HUES64 (cell line): Measurements from ENCODE around the gene KIF5B.
"Not testable (repeated sequence)": the region's sequence is repeated elsewhere in the genome, so short reads cannot be mapped to it uniquely, and the experiment has no call there.

ENCODE experiments used
- H3K27ac ChIP-seq: 2 replicates; pipeline ENCODE4 v1.7.0; 2013; ENCODE audit warnings: low read depth, low read length, inconsistent platforms
- H3K27me3 ChIP-seq: 2 replicates; pipeline ENCODE4 v1.6.1; 2013; ENCODE audit warnings: mild to moderate bottlenecking, low read length; ENCODE audit not compliant: insufficient read depth
- H3K36me3 ChIP-seq: 2 replicates; pipeline ENCODE4 v1.6.1; 2013; ENCODE audit warnings: mild to moderate bottlenecking, low read length; ENCODE audit not compliant: insufficient read depth
- H3K4me1 ChIP-seq: 2 replicates; pipeline ENCODE4 v1.6.1; 2013; ENCODE audit warnings: mild to moderate bottlenecking, low read length, moderate library complexity; ENCODE audit not compliant: insufficient read depth
- H3K4me3 ChIP-seq: 2 replicates; pipeline ENCODE4 v1.5.1; 2013; ENCODE audit warnings: mild to moderate bottlenecking, low read length, moderate library complexity
- H3K9ac ChIP-seq: 2 replicates; pipeline ENCODE4 v1.6.1; 2013; ENCODE audit warnings: mild to moderate bottlenecking, low read depth, low read length
- H3K9me3 ChIP-seq: 2 replicates; pipeline ENCODE4 v1.6.1; 2013; ENCODE audit warnings: low read depth, low read length; ENCODE audit not compliant: insufficient read depth
- WGBS: fragments of 150-250, 120-280 bp; methylation state at CpG from one replicate; pipeline ENCODE4 v1.1.7; 2013; ENCODE audit warnings: missing lambda C conversion rate; 5-methylcytosine and 5-hydroxymethylcytosine counted together

The KIF5B gene

DNA sequence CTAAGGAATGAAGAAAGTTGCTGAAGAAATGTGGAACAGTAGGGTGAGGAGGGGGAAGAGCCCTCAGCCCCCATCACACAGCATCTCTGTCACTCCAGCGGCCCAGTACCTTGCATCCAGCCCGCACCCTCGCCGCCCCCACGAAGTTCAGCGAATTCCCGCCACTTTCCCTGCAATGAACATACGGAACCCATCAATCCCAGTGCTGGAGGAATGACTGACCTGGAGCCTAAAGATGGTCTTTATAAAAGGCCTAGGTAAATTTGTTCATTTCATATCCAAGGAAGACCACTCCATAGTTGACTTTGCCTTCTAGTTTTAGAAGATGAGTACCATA, 779 bp upstream of the KIF5B start:
- 85% methylated on average over 8 of the region's 8 CpGs for WGBS
- H3K9ac ChIP-seq, result no peak overlapping the region
- no peaks in the 10 kb centered on the region for H3K9me3 ChIP-seq
- H3K4me3 ChIP-seq, result peak overlapping the region; percentile 85
- no peaks in the 10 kb centered on the region for H3K36me3 ChIP-seq
- peaks cover 22% of the 10 kb centered on the region for H3K4me1 ChIP-seq
- H3K27me3 ChIP-seq, result no peaks in the 10 kb centered on the region
- H3K27ac ChIP-seq, result no peak overlapping the region

DNA sequence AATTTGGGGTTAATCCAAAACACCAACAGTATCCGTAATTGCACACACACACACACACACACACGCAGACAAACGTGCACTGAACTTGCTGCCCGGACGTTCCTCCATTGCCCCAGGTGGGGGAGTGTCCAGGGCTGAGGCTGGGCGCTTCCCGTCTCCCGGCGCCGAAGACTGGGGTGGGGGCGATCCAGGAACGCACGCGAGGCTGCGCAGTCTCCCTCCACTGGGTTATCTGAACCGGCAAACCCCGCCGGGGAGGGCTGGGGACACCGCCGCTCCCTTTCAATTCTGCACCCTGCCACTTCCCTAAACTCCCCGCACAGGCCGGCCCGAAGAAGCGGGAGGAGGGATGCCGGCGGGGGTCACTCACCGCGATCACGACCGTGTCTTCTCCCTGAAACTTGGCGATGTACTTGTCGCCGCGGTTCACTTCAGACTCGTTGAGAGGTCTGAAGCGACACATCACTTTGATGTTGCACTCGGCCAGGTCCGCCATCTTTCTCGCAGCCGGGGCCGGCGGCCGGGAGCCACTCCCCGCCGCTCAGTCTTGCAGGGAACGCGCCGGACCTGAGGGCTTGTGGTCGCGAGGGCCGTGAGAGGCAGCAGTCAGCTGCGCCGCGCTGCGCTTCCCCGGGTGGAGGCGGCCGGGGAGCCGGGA, 618 bp downstream of the KIF5B start:
- no peaks in the 10 kb centered on the region for H3K27me3 ChIP-seq
- peak overlapping the region; percentile 97 for H3K9ac ChIP-seq
- WGBS, result under 1% methylated on average over 59 of the region's 59 CpGs
- peaks cover 34% of the 10 kb centered on the region for H3K4me1 ChIP-seq
- H3K36me3 ChIP-seq, result no peaks in the 10 kb centered on the region
- H3K9me3 ChIP-seq, result no peaks in the 10 kb centered on the region
- H3K4me3 ChIP-seq, result peak overlapping the region; percentile 85
- peak overlapping the region; percentile 92 for H3K27ac ChIP-seq

DNA sequence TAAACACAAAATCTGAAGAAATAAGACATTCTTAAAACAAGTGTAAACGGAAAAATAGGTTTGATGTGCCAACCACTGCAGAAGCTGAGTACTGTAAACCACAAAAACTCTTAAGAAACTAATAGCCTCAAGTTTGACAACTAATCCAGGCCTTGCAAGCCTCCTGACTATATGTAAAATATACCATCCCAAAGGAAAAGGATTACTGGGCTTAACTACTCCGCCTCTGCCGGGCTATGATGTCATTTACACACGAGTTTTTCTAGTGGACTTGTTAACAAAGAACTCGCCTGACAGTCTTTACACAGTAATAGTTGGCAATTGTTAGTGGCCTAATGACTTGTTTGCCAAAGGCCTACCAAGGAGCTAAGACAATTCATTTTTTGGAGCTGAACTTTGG, 2.1 kb downstream of the KIF5B start:
- Histone ChIP-seq H3K4me3 (peak overlapping the region; percentile 85), H3K27ac (no peak overlapping the region), H3K4me1 (peaks cover 49% of the 10 kb centered on the region), H3K27me3 (no peaks in the 10 kb centered on the region), H3K9me3 (no peaks in the 10 kb centered on the region), H3K9ac (peak overlapping the region; percentile 97; the same call in 1 of the 2 replicates), H3K36me3 (peaks cover 4% of the 10 kb centered on the region)
- 14% methylated on average over 5 of the region's 5 CpGs for WGBS

DNA sequence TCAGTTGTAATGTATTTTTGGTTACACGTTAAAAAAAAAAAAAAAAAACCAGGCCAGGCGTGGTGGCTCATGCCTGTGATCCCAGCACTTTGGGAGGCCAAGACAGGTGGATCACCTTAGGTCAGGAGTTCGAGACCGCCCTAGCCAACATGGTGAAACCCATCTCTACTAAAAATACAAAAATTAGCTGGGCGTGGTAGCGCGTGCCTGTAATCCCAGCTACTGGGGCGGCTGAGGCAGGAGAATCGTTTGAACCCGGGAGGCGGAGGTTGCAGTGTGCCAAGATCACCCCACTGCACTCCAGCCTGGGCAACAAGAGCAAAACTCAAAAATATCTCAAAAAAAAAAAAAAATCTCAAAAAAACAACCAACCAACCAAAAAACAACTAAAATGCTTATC, 2.8 kb downstream of the KIF5B start:
- not testable (repeated sequence) for H3K27ac ChIP-seq, H3K9me3 ChIP-seq, H3K9ac ChIP-seq, H3K27me3 ChIP-seq
- WGBS, result 68% methylated on average over 11 of the region's 11 CpGs
- Histone ChIP-seq H3K4me3 (peak overlapping the region; percentile 85), H3K36me3 (peaks cover 11% of the 10 kb centered on the region), H3K4me1 (peaks cover 53% of the 10 kb centered on the region)

DNA sequence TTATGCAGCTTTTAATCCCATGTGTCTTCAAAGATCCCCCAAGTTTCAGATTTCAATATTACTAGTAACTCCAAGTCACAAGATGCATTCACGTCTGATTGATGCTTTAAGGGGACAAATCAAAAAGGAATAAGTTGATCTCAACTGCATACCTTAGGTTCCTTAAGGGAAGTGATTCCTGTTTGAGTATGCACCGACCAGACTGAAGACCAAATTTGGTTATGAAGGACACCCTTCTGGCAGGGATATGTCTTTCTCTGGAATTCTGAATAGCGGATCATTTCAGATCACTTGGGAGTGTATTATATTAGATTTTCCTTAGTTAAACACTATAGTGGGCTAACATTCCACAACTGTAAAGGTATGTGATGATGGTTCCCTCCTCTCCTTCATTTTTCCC, 4.3 kb downstream of the KIF5B start:
- Histone ChIP-seq H3K4me3 (peak overlapping the region; percentile 85), H3K9ac (0 out of 2 replicates have a peak overlapping the region, but pooled peaks have one; percentile 37), H3K9me3 (no peaks in the 10 kb centered on the region), H3K4me1 (peaks cover 51% of the 10 kb centered on the region), H3K27ac (peak overlapping the region; percentile 69), H3K36me3 (peaks cover 25% of the 10 kb centered on the region), H3K27me3 (no peaks in the 10 kb centered on the region)
- 48% methylated on average over 3 of the region's 3 CpGs for WGBS

DNA sequence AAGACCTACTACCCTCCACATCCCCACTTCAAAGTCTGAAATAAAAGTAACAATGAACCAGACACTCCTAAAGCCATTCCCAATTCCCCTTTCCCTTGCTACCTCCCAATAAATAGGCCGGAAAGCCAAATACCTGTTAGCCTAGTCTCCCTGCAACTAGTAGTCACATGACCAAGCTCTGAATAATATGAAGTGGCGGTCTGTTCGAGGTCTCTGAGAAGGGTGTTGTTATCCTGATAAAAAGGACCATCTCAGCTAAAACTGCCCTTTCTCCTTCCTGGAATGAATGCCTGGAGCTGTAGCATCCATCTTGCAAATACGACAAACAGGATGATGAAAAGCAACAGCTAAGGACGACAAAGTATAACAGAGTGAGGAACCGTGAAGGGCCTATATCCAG, 6.0 kb downstream of the KIF5B start:
- Histone ChIP-seq H3K4me3 (peak overlapping the region; percentile 18), H3K9ac (no peak overlapping the region), H3K4me1 (peaks cover 46% of the 10 kb centered on the region), H3K27ac (peak overlapping the region; percentile 69), H3K9me3 (no peaks in the 10 kb centered on the region), H3K27me3 (no peaks in the 10 kb centered on the region), H3K36me3 (peaks cover 43% of the 10 kb centered on the region)
- 41% methylated on average over 6 of the region's 6 CpGs for WGBS

DNA sequence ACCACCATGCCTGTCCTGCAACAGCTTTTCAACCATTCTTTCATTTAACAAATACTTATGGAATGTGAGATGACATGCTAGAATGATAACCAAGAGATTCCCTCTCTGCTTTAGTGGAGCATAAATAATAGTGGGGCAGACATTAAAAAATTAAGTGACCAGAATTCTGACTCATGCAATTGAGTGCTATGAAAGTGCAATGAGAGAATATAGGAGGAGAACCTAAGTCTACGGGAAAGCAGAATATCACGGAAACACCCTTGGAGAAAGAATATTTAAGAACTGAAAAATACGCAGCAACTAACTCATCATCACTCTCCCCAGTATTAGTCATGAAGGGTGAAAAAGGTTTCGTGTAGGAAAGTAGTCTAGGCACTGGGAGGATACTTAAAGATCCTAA, 7.1 kb downstream of the KIF5B start:
- H3K27me3 ChIP-seq, result no peaks in the 10 kb centered on the region
- H3K9ac ChIP-seq, result no peak overlapping the region
- no peak overlapping the region for H3K4me3 ChIP-seq
- peaks cover 46% of the 10 kb centered on the region for H3K4me1 ChIP-seq
- WGBS, result 93% methylated on average over 2 of the region's 4 CpGs
- peaks cover 54% of the 10 kb centered on the region for H3K36me3 ChIP-seq
- no peak overlapping the region for H3K27ac ChIP-seq
- H3K9me3 ChIP-seq, result no peaks in the 10 kb centered on the region

DNA sequence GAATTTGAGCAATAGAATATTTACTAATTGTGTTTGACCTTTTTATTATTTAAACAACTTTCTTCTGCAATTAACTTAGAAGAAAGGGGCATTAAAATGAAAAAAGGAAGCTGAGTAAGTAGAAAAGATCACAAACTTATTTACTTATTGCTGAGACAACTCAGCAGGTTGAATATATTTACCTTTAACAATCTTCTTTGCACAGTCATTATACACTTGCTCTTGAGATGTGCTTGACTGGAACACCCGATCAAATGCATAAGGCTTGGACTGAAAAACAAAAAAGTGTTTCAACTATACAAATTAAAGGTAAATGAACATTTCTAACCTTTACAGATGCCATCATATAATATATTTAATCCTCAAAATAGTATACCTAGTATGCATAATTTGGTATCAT, 7.9 kb downstream of the KIF5B start:
- Histone ChIP-seq H3K9me3 (no peaks in the 10 kb centered on the region), H3K4me3 (no peak overlapping the region), H3K27ac (no peak overlapping the region), H3K9ac (no peak overlapping the region), H3K4me1 (peaks cover 43% of the 10 kb centered on the region), H3K27me3 (no peaks in the 10 kb centered on the region), H3K36me3 (peaks cover 62% of the 10 kb centered on the region)
- WGBS, result 91% methylated on average over 1 of the region's 1 CpG

DNA sequence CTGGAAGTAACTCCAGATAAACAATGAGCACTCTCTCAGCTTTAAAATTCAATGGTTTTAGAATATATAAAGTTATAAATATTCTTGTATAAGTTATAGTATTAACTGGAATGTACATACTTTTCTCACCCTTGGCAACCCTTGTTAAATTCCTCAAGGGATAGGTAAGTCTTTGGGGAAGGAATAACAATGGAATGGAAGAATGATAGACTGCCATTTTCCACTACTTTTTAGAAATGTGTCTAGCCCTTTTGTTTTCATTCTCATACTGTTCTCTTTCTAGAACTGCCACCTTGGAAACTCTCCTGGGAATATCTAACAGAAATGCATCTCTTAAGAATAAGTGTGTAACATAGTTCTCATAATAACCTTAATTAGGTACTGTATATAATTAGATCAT, 8.3 kb downstream of the KIF5B start:
- Histone ChIP-seq H3K27me3 (no peaks in the 10 kb centered on the region), H3K9ac (no peak overlapping the region), H3K9me3 (no peaks in the 10 kb centered on the region), H3K27ac (no peak overlapping the region), H3K4me3 (no peak overlapping the region), H3K36me3 (peaks cover 64% of the 10 kb centered on the region), H3K4me1 (peaks cover 39% of the 10 kb centered on the region)

DNA sequence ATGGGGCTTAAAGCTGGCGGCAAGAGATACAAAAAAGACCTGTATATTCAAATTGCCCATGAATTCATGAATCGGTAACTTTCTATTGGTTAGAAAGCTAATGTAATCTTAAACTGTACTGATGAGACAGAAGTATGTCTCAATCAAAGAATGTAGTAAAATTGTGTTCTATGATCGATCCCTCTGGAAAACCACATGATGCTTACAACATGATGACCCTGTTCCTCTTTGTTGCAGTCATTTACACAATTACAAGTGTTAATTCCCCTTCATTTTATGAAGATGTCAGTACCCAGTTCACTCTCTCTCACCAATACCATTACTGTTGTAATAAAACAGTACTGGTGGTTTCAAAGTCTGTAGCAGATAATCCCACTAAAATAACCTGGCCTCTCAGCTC, 10.1 kb downstream of the KIF5B start:
- H3K4me1 ChIP-seq, result peaks cover 22% of the 10 kb centered on the region
- H3K36me3 ChIP-seq, result peaks cover 81% of the 10 kb centered on the region
- WGBS, result 97% methylated on average over 3 of the region's 3 CpGs
- H3K27me3 ChIP-seq, result no peaks in the 10 kb centered on the region
- H3K4me3 ChIP-seq, result no peak overlapping the region
- H3K27ac ChIP-seq, result no peak overlapping the region
- H3K9me3 ChIP-seq, result no peaks in the 10 kb centered on the region
- no peak overlapping the region for H3K9ac ChIP-seq

DNA sequence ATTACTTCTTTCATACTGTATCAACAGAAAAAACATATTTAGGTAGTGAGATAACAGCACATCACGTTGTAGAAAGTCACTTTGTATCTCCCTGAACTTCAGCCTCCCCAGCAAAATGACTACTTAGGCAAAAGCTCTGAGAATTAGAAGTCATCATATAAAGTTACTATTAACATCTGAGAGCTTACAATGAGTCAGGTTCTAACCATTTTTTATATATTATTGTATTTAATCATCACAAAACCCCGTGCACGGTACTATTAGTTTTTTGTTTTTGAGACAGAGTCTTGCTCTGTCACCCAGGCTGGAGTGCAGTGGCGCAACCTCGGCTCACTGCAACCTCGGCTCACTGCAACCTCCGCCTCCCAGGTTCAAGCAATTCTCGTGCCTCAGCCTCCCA, 13.5 kb downstream of the KIF5B start:
- H3K27me3 ChIP-seq, H3K4me1 ChIP-seq, H3K4me3 ChIP-seq, H3K27ac ChIP-seq, H3K9me3 ChIP-seq, H3K9ac ChIP-seq: not testable (repeated sequence)
- 97% methylated on average over 8 of the region's 8 CpGs for WGBS
- peaks cover 93% of the 10 kb centered on the region for H3K36me3 ChIP-seq
